ENCODE results near the gene GFPT1.

The GFPT1 gene

GRCh38 chr2:69291004-69291650, 95.9 kb downstream of the GFPT1 start:
- ATAC-seq (no peak), DNase-seq (no peak)

- DNase-seq (no peak), ATAC-seq (no peak)
Observed at GRCh38 chr2:69288429-69288828, 98.6 kb downstream of the GFPT1 start.

GRCh38 chr2:69287544-69287943, 99.5 kb downstream of the GFPT1 start:
- ATAC-seq (no peak), DNase-seq (no peak)

- ATAC-seq, result no peak
- no peak for DNase-seq
Observed at GRCh38 chr2:69285379-69285894, 101.6 kb downstream of the GFPT1 start.

- no peak for ATAC-seq
- DNase-seq, result no peak
Observed at GRCh38 chr2:69280796-69281412, 106.1 kb downstream of the GFPT1 start.

GRCh38 chr2:69279931-69280681, 106.9 kb downstream of the GFPT1 start:
- ATAC-seq (no peak), DNase-seq (no peak)

GRCh38 chr2:69279211-69279610, 107.8 kb downstream of the GFPT1 start:
- ATAC-seq (no peak), DNase-seq (no peak)

- ATAC-seq (no peak), DNase-seq (no peak)
Observed at GRCh38 chr2:69278366-69278765, 108.7 kb downstream of the GFPT1 start.

- DNase-seq (no peak), ATAC-seq (no peak)
Observed at GRCh38 chr2:69275490-69275889, 111.5 kb downstream of the GFPT1 start.

- ATAC-seq (no peak), DNase-seq (no peak)
Observed at GRCh38 chr2:69272803-69273471, 114.1 kb downstream of the GFPT1 start.

- DNase-seq (no peak), ATAC-seq (no peak)
Observed at GRCh38 chr2:69271831-69272257, 115.2 kb downstream of the GFPT1 start.

Measured in stimulated activated naive CD8-positive, alpha-beta T cell treated with anti-CD3 and anti-CD28 coated beads, Interleukin-15, Interleukin-2, amounts not matched to agents 100 U/mL and 50 U/mL, for 24 hours (primary cell).